Adrenal gland (tissue), 12 donors: ENCODE measurements around the gene FAM81B. TPM values are rescaled to one million over a fixed set of nuclear protein-coding genes. Genes with fewer than 3 reads are reported as not detected.

ENCODE experiments used
- DNase-seq, 7 donors: peaks; one replicate each; pipeline ENCODE4 v3.0.0-alpha.2; 2019 to 2020
- H3K27ac ChIP-seq, 5 donors: fragments of 200-600 bp; sonication (generic) in 4 of 5; 1 replicate in 3 of 5; 2 replicates in 2 of 5; pipeline versions ENCODE4 v1.5.1 to v1.8.0; 2016 to 2020; ENCODE audit warnings: mild to moderate bottlenecking in 1 of 5
- H3K27me3 ChIP-seq: fragments of 200-600 bp; 2 replicates; pipeline ENCODE4 v1.8.0; 2021
- H3K36me3 ChIP-seq, 2 donors: fragments of 200-600 bp; replicated peaks in 1 of 2; 1 replicate in 1 of 2; 2 replicates in 1 of 2; pipeline versions ENCODE4 v1.5.1 to v1.8.0; 2018 to 2022
- H3K4me1 ChIP-seq, 2 donors: fragments of 200-600 bp; replicated peaks in 1 of 2; 1 replicate in 1 of 2; 2 replicates in 1 of 2; pipeline versions ENCODE4 v1.5.1 to v1.8.0; 2018 to 2021
- H3K4me3 ChIP-seq, 4 donors: fragments of 200-600 bp; sonication (generic) in 3 of 4; one replicate each; pipeline ENCODE4 v1.5.1; 2016 to 2018
- H3K9me3 ChIP-seq, 3 donors: fragments of 200-600 bp; sonication (generic) in 1 of 3; replicated peaks in 1 of 3; 1 replicate in 2 of 3; 2 replicates in 1 of 3; pipeline versions ENCODE4 v1.5.1 to v1.8.0; 2016 to 2021
- POLR2A ChIP-seq, 2 donors: fragments of 450-650 bp; IDR thresholded peaks; one replicate each; pipeline ENCODE4 v1.6.1; 2017; ENCODE audit warnings: antibody characterized with exemption in 2 of 2, mild to moderate bottlenecking in 2 of 2, moderate library complexity in 1 of 2
- WGBS, 4 donors: extraction: QIAGEN DNeasy Blood & Tissue Kit in 2 of 4; methylation state at CpG; one replicate each; pipeline versions ENCODE4 v1.1.5 to v1.1.7; 2013 to 2017; 5-methylcytosine and 5-hydroxymethylcytosine counted together
- intact Hi-C, 2 donors: fragments of 100-400 bp; cut with DNase I; formaldehyde crosslinking; loops; one replicate each; pipeline versions ENCODE4 v1.14.1 to v1.15.0; 2022 to 2023
- polyA plus RNA-seq, 3 donors: library from polyadenylated mRNA; stranded (reverse); fragments of 200-250 nt in 2 of 3; fragments of 350-450 nt in 1 of 3; fragmentation: Illumina TruSeq in 1 of 3; extraction: RNeasy Lipid Tissue Mini Kit (QIAGEN cat#74804) in 1 of 3; gene quantifications; one replicate each; pipeline ENCODE4 v1.2.3, GENCODE V29; 2013 to 2014
- total RNA-seq, 9 donors: library from RNA; depleted of rRNA in 4 of 9; stranded (reverse); fragments of >200 nt in 4 of 9; fragments of 120-200 nt in 1 of 9; fragmentation: NEBNext Ultra II Directional in 1 of 9; extraction: Animal tissue kit (Norgen Biotek cat#: 25700) in 1 of 9; gene quantifications; one replicate each; pipeline versions ENCODE4 v1.1.0 to v1.2.4, GENCODE V29; 2013 to 2023
- TF ChIP-seq, protein P1 (sequence below), 6 experiments: fragments of 450-650 bp in 4 of 6; fragments of 200-600 bp in 2 of 6; sonication (generic) in 1 of 6; IDR thresholded peaks; 1 replicate in 5 of 6; 2 replicates in 1 of 6; pipeline versions ENCODE4 v1.5.1 to v1.8.0; 2016 to 2021; ENCODE audit warnings: antibody characterized with exemption in 6 of 6, mild to moderate bottlenecking in 2 of 6, moderate library complexity in 1 of 6
- donor health status: healthy with polysubstance abuse.
- donor health status: Bipolar disorder and iron deficiency.
- donor health status: DM: yes; HTN: yes; CAD: no.
- donor health status: DM: no; HTN: no; CAD: no.
- donor health status: DM: no; HTN: no; CAD: no.
- donor health status: DM: yes; HTN: yes; CAD: no.

FAM81B gene
- total and polyA plus RNA-seq, 12 donors, result 0.16 to 0.71 (median 0.35) TPM; not detected in 7

DNA sequence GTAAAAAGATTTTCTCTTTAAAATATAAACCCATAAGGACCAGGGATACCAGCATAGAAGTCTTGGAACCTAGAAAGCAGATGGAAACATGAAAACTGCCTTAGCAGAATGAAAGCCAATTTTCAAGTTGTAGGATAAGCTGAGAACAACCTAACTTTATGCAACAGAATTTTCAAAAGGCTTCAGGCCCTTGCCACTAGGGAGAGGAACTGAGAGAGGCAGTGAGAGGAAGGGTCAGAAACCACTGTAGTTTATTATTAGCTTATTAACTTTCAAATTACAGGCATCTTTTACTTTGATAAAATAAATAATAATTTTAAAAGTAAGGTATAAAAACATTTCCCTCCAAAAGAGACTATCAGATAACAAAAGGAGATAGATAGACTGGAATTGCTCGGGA, 33.4 kb downstream of the FAM81B start:
- no peak for DNase-seq
- 39 to 65% (median 54%) methylated on average over 1 of the region's 1 CpG for WGBS, 4 donors
- Histone ChIP-seq H3K27me3 (no peaks in the 10 kb centered on the region), H3K9me3 (no peaks in the 10 kb centered on the region), H3K4me3 (no peak overlapping the region), H3K36me3 (no peaks in the 10 kb centered on the region), H3K4me1 (no peaks in the 10 kb centered on the region), H3K27ac (no peak overlapping the region)
- TF ChIP-seq, protein P1, sequence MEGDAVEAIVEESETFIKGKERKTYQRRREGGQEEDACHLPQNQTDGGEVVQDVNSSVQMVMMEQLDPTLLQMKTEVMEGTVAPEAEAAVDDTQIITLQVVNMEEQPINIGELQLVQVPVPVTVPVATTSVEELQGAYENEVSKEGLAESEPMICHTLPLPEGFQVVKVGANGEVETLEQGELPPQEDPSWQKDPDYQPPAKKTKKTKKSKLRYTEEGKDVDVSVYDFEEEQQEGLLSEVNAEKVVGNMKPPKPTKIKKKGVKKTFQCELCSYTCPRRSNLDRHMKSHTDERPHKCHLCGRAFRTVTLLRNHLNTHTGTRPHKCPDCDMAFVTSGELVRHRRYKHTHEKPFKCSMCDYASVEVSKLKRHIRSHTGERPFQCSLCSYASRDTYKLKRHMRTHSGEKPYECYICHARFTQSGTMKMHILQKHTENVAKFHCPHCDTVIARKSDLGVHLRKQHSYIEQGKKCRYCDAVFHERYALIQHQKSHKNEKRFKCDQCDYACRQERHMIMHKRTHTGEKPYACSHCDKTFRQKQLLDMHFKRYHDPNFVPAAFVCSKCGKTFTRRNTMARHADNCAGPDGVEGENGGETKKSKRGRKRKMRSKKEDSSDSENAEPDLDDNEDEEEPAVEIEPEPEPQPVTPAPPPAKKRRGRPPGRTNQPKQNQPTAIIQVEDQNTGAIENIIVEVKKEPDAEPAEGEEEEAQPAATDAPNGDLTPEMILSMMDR (IDR thresholded peaks at IDR 0.05), result no peak
- TF ChIP-seq POLR2A (IDR thresholded peaks at IDR 0.05), result no peak
- intact Hi-C loops, result no loop called here

DNA sequence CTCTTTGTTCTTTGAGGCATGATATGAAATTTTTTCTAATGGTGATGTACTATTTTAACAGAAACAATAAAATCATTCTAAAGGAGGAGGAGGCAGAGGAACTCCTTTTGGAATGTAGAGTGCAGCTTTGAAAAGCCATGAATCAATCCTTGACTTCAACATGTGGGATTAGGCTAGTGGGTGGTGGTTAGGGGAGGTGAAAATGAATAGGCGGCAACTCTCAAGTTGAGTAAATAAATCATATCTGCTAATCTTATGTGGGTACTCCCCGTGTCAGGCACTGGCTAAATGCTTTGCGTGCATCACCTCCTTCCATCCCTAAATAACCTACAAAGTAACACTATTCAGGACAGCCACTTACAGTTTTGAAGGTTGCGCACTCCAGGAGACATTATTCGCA, 35.1 kb downstream of the FAM81B start:
- DNase-seq, result no peak
- 69 to 75% (median 72%) methylated on average over 5 of the region's 5 CpGs for WGBS, 4 donors
- no peak overlapping the region for H3K27ac ChIP-seq

DNA sequence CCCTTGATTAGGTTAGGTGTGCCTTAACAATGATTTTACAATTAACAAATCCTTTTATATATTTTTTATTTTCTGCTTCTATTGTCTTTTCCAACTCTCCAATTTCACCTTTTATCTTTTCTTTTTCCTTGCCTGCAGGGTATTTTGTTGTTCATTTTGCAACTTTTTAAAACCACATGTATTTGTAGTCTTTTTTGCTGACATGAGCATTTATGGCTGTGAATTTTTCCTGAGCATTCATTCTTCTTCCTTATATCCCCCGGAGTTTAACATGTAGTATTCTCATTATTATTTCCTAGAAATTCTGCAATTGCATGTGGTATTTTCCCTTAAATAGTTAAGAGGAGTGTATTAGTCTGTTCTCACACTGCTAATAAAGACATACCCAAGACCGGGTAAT, 41.6 kb downstream of the FAM81B start:
- Histone ChIP-seq H3K27me3 (no peaks in the 10 kb centered on the region), H3K36me3 (no peaks in the 10 kb centered on the region), H3K27ac (no peak overlapping the region), H3K4me3 (no peak overlapping the region), H3K4me1 (no peaks in the 10 kb centered on the region), H3K9me3 (no peaks in the 10 kb centered on the region)
- intact Hi-C loops, result no loop called here
- DNase-seq, result no peak
- WGBS, 4 donors, result 85 to 94% (median 92%) methylated on average over 2 of the region's 2 CpGs
- TF ChIP-seq, protein P1 (IDR thresholded peaks at IDR 0.05), result no peak
- no peak for TF ChIP-seq POLR2A (IDR thresholded peaks at IDR 0.05)

More for the DNA sequence above, 35.1 kb downstream of the FAM81B start:
- no peaks in the 10 kb centered on the region for H3K4me1 ChIP-seq
- H3K27me3 ChIP-seq, result no peaks in the 10 kb centered on the region
- intact Hi-C loops, result no loop called here
- TF ChIP-seq, protein P1 (IDR thresholded peaks at IDR 0.05), result no peak
- no peak for TF ChIP-seq POLR2A (IDR thresholded peaks at IDR 0.05)
- H3K36me3 ChIP-seq, result no peaks in the 10 kb centered on the region
- H3K9me3 ChIP-seq, result no peaks in the 10 kb centered on the region
- no peak overlapping the region for H3K4me3 ChIP-seq

DNA sequence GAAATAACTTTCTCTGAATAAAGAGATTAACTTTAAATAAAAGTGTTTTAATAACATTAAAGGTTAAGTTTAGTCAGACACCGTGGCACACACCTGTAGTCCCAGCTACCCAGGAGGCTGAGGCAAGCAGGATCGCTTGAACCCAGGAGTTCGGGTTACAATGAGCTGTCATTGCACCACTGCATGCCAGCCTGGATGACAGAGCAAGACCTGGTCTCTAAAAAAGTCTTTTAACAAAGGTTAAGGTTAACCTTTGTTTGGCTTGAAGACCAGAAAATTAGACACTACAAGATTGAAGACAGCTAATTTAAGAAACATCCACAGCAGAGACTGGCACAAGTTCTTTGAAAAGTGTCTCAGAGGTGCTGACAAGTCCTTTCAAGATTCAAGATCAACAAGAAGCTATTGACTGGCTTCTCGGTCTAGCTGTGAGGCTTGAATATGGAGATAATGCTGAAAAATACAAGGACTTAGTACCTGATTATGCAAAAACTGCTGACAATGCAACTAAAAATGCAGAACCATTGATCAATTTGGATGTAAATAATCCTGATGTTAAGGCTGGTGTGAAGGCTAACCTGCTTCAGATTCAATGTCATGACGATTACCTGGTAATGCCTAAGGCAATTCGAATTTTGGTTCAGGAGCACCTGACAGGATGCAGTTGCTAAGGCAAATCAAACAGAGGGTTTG, 48.8 kb downstream of the FAM81B start:
- Histone ChIP-seq H3K27ac (no peak overlapping the region), H3K4me3 (no peak overlapping the region), H3K9me3 (no peaks in the 10 kb centered on the region), H3K36me3 (no peaks in the 10 kb centered on the region), H3K4me1 (no peaks in the 10 kb centered on the region), H3K27me3 (no peaks in the 10 kb centered on the region)
- 12 to 54% (median 31%) methylated on average over 6 of the region's 6 CpGs for WGBS, 4 donors
- intact Hi-C loops, result no loop called here
- TF ChIP-seq POLR2A (IDR thresholded peaks at IDR 0.05), result no peak
- TF ChIP-seq, protein P1 (IDR thresholded peaks at IDR 0.05), result no peak
- DNase-seq, result no peak
